HCT116 (cell line): ENCODE data around the gene DOCK2. TPM values are rescaled to one million over a fixed set of nuclear protein-coding genes. Genes with fewer than 3 reads are reported as not detected.

Experiments used
- ATAC-seq: fragments of 200-7000 bp; cut with Tn5 transposase; 2 replicates; pipeline ENCODE4 v1.9.1; 2020; ENCODE audit warnings: mild to moderate bottlenecking, moderate library complexity
- BruUV-seq: library from RNA; stranded (reverse); fragments of 400-500 nt; replicated peaks from 2 replicates; lab custom pipeline; 2021; lab: Mats Ljungman, UMichigan
- CTCF ChIA-PET: fragments of 300-600 bp; sonication (Branson Sonifier 250); formaldehyde crosslinking; loops from one replicate; lab custom pipeline; 2021; ENCODE audit warnings: antibody characterized with exemption; lab: Charles Lee
- POLR2A ChIA-PET: fragments of 300-600, 350-600 bp; sonication (Branson Sonifier 250); formaldehyde crosslinking; loops from one replicate; lab custom pipeline; 2021; ENCODE audit warnings: antibody characterized with exemption; lab: Charles Lee
- RAD21 ChIA-PET, 2 experiments: fragments of 300-600 bp; sonication (Branson Sonifier 250); formaldehyde crosslinking; loops; one replicate each; lab custom pipeline; 2023; ENCODE audit warnings: low total read pairs in 2 of 2; ENCODE audit not compliant: uncharacterized antibody in 2 of 2, unreplicated experiment in 2 of 2, low non-redundant PET in 1 of 2; lab: Charles Lee
- DNase-seq: peaks from one replicate; pipeline ENCODE4 v3.0.0-alpha.2; 2010; ENCODE audit warnings: low read depth, low spot score
- H2AFZ ChIP-seq: fragments of 200-600 bp; shearing (Covaris generic), sonication (generic); 2 replicates; pipeline ENCODE4 v1.6.1; 2017; ENCODE audit warnings: low read depth, mixed run types, mixed read lengths, antibody characterized with exemption, low read length; ENCODE audit not compliant: poor library complexity, severe bottlenecking
- H3K27ac ChIP-seq: 2 replicates; pipeline ENCODE4 v1.5.1; 2012; ENCODE audit warnings: low read depth, low read length
- H3K27me3 ChIP-seq: fragments of 200-600 bp; sonication (generic); 2 replicates; pipeline ENCODE4 v1.6.1; 2016; ENCODE audit warnings: mixed run types, low read length, mixed read lengths; ENCODE audit not compliant: insufficient read depth
- H3K36me3 ChIP-seq, 2 experiments: fragments of 200-500 bp in 1 of 2; fragments of 200-600 bp in 1 of 2; sonication (Bioruptor generic) in 1 of 2; sonication (generic) in 1 of 2; 2 replicates each; pipeline versions ENCODE4 v1.5.1 to v1.6.1; 2014 to 2016; ENCODE audit warnings: low read length in 2 of 2, inconsistent platforms in 1 of 2, mixed read lengths in 1 of 2, mixed run types in 1 of 2; ENCODE audit not compliant: insufficient read depth in 2 of 2, control insufficient read depth in 1 of 2
- H3K4me1 ChIP-seq, 2 experiments: fragments of 200-600 bp in 1 of 2; sonication (generic) in 1 of 2; 2 replicates each; pipeline versions ENCODE4 v1.5.1 to v1.6.1; 2012 to 2017; ENCODE audit warnings: low read length in 2 of 2, inconsistent platforms in 1 of 2, mild to moderate bottlenecking in 1 of 2, mixed read lengths in 1 of 2, mixed run types in 1 of 2, moderate library complexity in 1 of 2; ENCODE audit not compliant: insufficient read depth in 2 of 2, control insufficient read depth in 1 of 2
- H3K4me2 ChIP-seq: fragments of 200-600 bp; sonication (generic); 2 replicates; pipeline ENCODE4 v1.6.1; 2017; ENCODE audit warnings: mixed run types, low read length, mixed read lengths
- H3K4me3 ChIP-seq, 2 experiments: fragments of 200-600 bp in 1 of 2; sonication (generic) in 1 of 2; replicated peaks in 1 of 2; 2 replicates each; pipeline ENCODE4 v1.5.1; 2011 to 2016; ENCODE audit warnings: low read length in 2 of 2, control low read depth in 1 of 2, low read depth in 1 of 2, mild to moderate bottlenecking in 1 of 2, mixed read lengths in 1 of 2, mixed run types in 1 of 2
- H3K79me2 ChIP-seq: fragments of 200-600 bp; sonication (generic); 2 replicates; pipeline ENCODE4 v1.6.1; 2017; ENCODE audit warnings: mild to moderate bottlenecking, mixed run types, low read length, moderate library complexity, mixed read lengths; ENCODE audit not compliant: insufficient read depth
- H3K9ac ChIP-seq: fragments of 200-600 bp; sonication (generic); 2 replicates; pipeline ENCODE4 v1.6.1; 2016; ENCODE audit warnings: low read length, mixed read lengths
- H3K9me2 ChIP-seq: fragments of 200-600 bp; sonication (generic), shearing (Covaris generic); 2 replicates; pipeline ENCODE4 v1.6.1; 2017; ENCODE audit warnings: mixed run types, mild to moderate bottlenecking, moderate library complexity; ENCODE audit not compliant: insufficient read depth
- H3K9me3 ChIP-seq, 2 experiments: fragments of 200-500 bp in 1 of 2; fragments of 200-600 bp in 1 of 2; sonication (Bioruptor generic) in 1 of 2; sonication (generic) in 1 of 2; 2 replicates each; pipeline ENCODE4 v1.6.1; 2014 to 2017; ENCODE audit warnings: low read length in 2 of 2, mixed read lengths in 2 of 2, inconsistent platforms in 1 of 2, low read depth in 1 of 2, mild to moderate bottlenecking in 1 of 2, mixed run types in 1 of 2, moderate library complexity in 1 of 2; ENCODE audit not compliant: control insufficient read depth in 1 of 2, insufficient read depth in 1 of 2
- H4K20me1 ChIP-seq: fragments of 200-600 bp; sonication (generic), shearing (Covaris generic); 2 replicates; pipeline ENCODE4 v1.6.1; 2017; ENCODE audit warnings: mixed run types, mild to moderate bottlenecking, moderate library complexity; ENCODE audit not compliant: insufficient read depth
- ATF3 ChIP-seq: IDR thresholded peaks from 2 replicates; pipeline ENCODE4 v1.6.1; 2012
- CEBPB ChIP-seq: IDR thresholded peaks from 2 replicates; pipeline ENCODE4 v1.6.1; 2012; ENCODE audit warnings: low read depth
- ELF1 ChIP-seq: IDR thresholded peaks from 2 replicates; pipeline ENCODE4 v1.6.1; 2012; ENCODE audit warnings: low read depth, borderline replicate concordance
- EZH2 ChIP-seq: fragments of 200-600 bp; sonication (generic); IDR thresholded peaks from 2 replicates; pipeline ENCODE4 v1.6.1; 2017; ENCODE audit warnings: antibody characterized with exemption, mixed run types
- EZH2phosphoT487 ChIP-seq: fragments of 200-600 bp; IDR thresholded peaks from 2 replicates; pipeline ENCODE4 v1.6.1; 2018; ENCODE audit warnings: antibody characterized with exemption, borderline replicate concordance
- FOSL1 ChIP-seq: IDR thresholded peaks from 2 replicates; pipeline ENCODE4 v1.6.1; 2012; ENCODE audit warnings: low read depth
- JUND ChIP-seq: IDR thresholded peaks from 2 replicates; pipeline ENCODE4 v1.6.1; 2012
- MAX ChIP-seq: IDR thresholded peaks from 2 replicates; pipeline ENCODE4 v1.6.1; 2012
- POLR2A ChIP-seq: IDR thresholded peaks from 2 replicates; pipeline ENCODE4 v1.7.0; 2011; ENCODE audit warnings: borderline replicate concordance; ENCODE audit not compliant: insufficient read depth, insufficient read length; ENCODE audit errors: extremely low read depth
- POLR2AphosphoS5 ChIP-seq: IDR thresholded peaks from 2 replicates; pipeline ENCODE4 v1.6.1; 2011; ENCODE audit warnings: mild to moderate bottlenecking, low read depth, low read length, moderate library complexity
- SP1 ChIP-seq: IDR thresholded peaks from 2 replicates; pipeline ENCODE4 v1.6.1; 2012; ENCODE audit warnings: low read depth
- SRF ChIP-seq: IDR thresholded peaks from 2 replicates; pipeline ENCODE4 v1.6.1; 2012; ENCODE audit warnings: low read depth
- YY1 ChIP-seq: IDR thresholded peaks from 2 replicates; pipeline ENCODE4 v1.6.1; 2011; ENCODE audit warnings: low read length, low read depth, moderate library complexity, mild to moderate bottlenecking; ENCODE audit not compliant: insufficient replicate concordance; ENCODE audit errors: extremely low read depth
- ZBTB33 ChIP-seq: IDR thresholded peaks from 2 replicates; pipeline ENCODE4 v1.6.1; 2011; ENCODE audit warnings: mild to moderate bottlenecking, low read length, moderate library complexity; ENCODE audit not compliant: insufficient replicate concordance; ENCODE audit errors: extremely low read depth
- ZFX ChIP-seq: fragments of 450-650 bp; IDR thresholded peaks from 2 replicates; pipeline ENCODE4 v1.6.1; 2017
- ZNF274 ChIP-seq: fragments of 200-500 bp; sonication (Bioruptor generic); IDR thresholded peaks from 2 replicates; pipeline ENCODE4 v1.6.1; 2014; ENCODE audit warnings: mild to moderate bottlenecking, low read depth, low read length, inconsistent platforms
- intact Hi-C: fragments of 100-400 bp; cut with micrococcal nuclease; formaldehyde crosslinking; loops from 2 replicates; pipeline ENCODE4 v1.10.0; 2022
- total RNA-seq: library from RNA; stranded (reverse); gene quantifications from one replicate; pipeline ENCODE4 v1.2.1, GENCODE V29; 2021; ENCODE audit not compliant: unreplicated experiment
- TF ChIP-seq, protein P1 (sequence below), 3 experiments: fragments of 200-600 bp in 1 of 3; sonication (generic) in 1 of 3; IDR thresholded peaks in 2 of 3; conservative IDR thresholded peaks in 1 of 3; 2 replicates each; pipeline ENCODE4 v1.5.1; 2012 to 2017; ENCODE audit warnings: low read depth in 2 of 3, low read length in 2 of 3, antibody characterized with exemption in 1 of 3, borderline replicate concordance in 1 of 3, control low read depth in 1 of 3, mild to moderate bottlenecking in 1 of 3, mixed read lengths in 1 of 3, mixed run types in 1 of 3, moderate library complexity in 1 of 3; ENCODE audit not compliant: insufficient read depth in 1 of 3
- TF ChIP-seq, protein P2 (sequence below): IDR thresholded peaks from 2 replicates; pipeline ENCODE4 v1.6.1; 2012; ENCODE audit warnings: low read depth

DOCK2 gene
- total RNA-seq, 1 experiment from 2014 or later: 0.89 TPM

DNA sequence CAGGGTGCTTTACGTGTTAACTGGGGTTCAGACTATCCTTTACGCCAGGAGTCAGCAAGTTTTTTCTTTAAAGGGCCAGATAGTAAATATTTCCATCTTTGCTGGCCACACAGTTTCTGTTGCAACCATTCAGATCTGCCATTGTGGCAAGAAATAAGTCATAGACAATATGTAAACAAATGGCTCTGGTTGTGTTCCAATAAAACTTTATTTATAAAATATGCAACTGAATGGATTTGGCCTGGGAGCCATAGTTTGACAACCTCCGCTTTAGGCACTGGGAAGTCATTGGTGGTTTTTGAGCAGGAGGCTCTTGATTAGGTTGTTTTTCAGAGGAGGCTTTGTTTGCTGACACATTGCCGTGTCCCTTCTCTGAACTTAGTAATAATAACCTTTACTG lies 252.5 kb downstream of the DOCK2 start:
- no TSS peak for BruUV-seq

More for the DNA sequence above, 252.5 kb downstream of the DOCK2 start:
- POLR2A ChIA-PET: no interaction called here
- Histone ChIP-seq H3K4me2 (no peak overlapping the region), H3K4me1 (no peaks in the 10 kb centered on the region), H3K79me2 (no peaks in the 10 kb centered on the region), H3K27me3 (peaks cover 4% of the 10 kb centered on the region; the same call in 1 of the 2 replicates), H3K36me3 (no peaks in the 10 kb centered on the region), H3K4me3 (no peak overlapping the region), H3K9me3 (no peaks in the 10 kb centered on the region), H2AFZ (no peak overlapping the region), H3K9me2 (no peaks in the 10 kb centered on the region), H4K20me1 (no peaks in the 10 kb centered on the region), H3K27ac (no peak overlapping the region), H3K9ac (no peak overlapping the region)
- DNase-seq: no peak
- intact Hi-C loops: no loop called here
- RAD21 ChIA-PET: no interaction called here
- TF ChIP-seq EZH2phosphoT487: no peak
- TF ChIP-seq EZH2: no peak
- no peak for TF ChIP-seq SRF
- TF ChIP-seq FOSL1: no peak
- TF ChIP-seq POLR2A: no peak
- TF ChIP-seq ZNF274: no peak
- TF ChIP-seq ELF1: no peak
- no peak for TF ChIP-seq POLR2AphosphoS5
- TF ChIP-seq ATF3: no peak
- TF ChIP-seq, protein P1, sequence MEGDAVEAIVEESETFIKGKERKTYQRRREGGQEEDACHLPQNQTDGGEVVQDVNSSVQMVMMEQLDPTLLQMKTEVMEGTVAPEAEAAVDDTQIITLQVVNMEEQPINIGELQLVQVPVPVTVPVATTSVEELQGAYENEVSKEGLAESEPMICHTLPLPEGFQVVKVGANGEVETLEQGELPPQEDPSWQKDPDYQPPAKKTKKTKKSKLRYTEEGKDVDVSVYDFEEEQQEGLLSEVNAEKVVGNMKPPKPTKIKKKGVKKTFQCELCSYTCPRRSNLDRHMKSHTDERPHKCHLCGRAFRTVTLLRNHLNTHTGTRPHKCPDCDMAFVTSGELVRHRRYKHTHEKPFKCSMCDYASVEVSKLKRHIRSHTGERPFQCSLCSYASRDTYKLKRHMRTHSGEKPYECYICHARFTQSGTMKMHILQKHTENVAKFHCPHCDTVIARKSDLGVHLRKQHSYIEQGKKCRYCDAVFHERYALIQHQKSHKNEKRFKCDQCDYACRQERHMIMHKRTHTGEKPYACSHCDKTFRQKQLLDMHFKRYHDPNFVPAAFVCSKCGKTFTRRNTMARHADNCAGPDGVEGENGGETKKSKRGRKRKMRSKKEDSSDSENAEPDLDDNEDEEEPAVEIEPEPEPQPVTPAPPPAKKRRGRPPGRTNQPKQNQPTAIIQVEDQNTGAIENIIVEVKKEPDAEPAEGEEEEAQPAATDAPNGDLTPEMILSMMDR (IDR thresholded peaks at IDR 0.05 in 2 of 3, conservative IDR thresholded peaks at IDR 0.05 in 1 of 3; ENCODE audit: borderline replicate concordance in 1 of 3, insufficient read depth in 1 of 3, low read depth in 2 of 3, low read length in 2 of 3): no peak
- no peak for TF ChIP-seq JUND
- TF ChIP-seq YY1: no peak
- TF ChIP-seq ZBTB33: no peak
- TF ChIP-seq SP1: no peak
- no peak for TF ChIP-seq ZFX
- TF ChIP-seq, protein P2, sequence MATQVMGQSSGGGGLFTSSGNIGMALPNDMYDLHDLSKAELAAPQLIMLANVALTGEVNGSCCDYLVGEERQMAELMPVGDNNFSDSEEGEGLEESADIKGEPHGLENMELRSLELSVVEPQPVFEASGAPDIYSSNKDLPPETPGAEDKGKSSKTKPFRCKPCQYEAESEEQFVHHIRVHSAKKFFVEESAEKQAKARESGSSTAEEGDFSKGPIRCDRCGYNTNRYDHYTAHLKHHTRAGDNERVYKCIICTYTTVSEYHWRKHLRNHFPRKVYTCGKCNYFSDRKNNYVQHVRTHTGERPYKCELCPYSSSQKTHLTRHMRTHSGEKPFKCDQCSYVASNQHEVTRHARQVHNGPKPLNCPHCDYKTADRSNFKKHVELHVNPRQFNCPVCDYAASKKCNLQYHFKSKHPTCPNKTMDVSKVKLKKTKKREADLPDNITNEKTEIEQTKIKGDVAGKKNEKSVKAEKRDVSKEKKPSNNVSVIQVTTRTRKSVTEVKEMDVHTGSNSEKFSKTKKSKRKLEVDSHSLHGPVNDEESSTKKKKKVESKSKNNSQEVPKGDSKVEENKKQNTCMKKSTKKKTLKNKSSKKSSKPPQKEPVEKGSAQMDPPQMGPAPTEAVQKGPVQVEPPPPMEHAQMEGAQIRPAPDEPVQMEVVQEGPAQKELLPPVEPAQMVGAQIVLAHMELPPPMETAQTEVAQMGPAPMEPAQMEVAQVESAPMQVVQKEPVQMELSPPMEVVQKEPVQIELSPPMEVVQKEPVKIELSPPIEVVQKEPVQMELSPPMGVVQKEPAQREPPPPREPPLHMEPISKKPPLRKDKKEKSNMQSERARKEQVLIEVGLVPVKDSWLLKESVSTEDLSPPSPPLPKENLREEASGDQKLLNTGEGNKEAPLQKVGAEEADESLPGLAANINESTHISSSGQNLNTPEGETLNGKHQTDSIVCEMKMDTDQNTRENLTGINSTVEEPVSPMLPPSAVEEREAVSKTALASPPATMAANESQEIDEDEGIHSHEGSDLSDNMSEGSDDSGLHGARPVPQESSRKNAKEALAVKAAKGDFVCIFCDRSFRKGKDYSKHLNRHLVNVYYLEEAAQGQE: no peak
- no peak for TF ChIP-seq CEBPB
- no peak for TF ChIP-seq MAX
- no peak for ATAC-seq
- CTCF ChIA-PET: no interaction called here
